IPS DF 4.7 (cell line): ENCODE data around the gene KLHL3.

Experiments used
- DNase-seq: peaks from one replicate; pipeline ENCODE4 v3.0.0-alpha.2; 2013; ENCODE audit warnings: low spot score; ENCODE audit errors: extremely low read depth

Gene KLHL3

GRCh38 chr5:137611794-137612435 is 124.0 kb downstream of the KLHL3 start:
- no peak for DNase-seq

DNA sequence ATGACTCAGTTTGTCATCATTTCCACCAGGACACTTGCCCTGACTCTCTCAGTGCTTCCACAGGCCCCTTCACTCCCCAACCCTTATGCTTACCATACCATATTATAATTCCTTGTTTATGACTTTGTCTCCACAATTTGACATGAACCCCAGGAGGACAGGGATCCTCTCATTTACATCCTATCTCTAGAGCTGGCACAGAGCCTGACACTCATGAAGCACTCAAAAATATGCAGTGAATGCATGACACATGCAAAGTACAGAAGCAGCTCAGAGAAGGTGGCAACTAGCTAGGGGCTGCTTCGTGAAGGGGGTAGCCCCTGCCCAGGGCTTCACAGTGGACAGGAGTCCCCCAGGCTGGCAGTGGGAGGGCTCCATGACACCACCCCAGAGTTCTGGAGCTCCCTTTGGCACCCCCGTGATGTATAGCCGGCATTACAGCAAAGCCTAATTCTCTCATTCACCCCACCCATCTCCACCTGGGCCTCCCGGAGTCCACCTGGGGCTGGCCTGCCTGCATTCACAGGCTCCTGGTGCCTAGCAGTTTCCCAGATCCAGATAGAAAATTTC is 124.8 kb downstream of the KLHL3 start:
- DNase-seq, result no peak

DNA sequence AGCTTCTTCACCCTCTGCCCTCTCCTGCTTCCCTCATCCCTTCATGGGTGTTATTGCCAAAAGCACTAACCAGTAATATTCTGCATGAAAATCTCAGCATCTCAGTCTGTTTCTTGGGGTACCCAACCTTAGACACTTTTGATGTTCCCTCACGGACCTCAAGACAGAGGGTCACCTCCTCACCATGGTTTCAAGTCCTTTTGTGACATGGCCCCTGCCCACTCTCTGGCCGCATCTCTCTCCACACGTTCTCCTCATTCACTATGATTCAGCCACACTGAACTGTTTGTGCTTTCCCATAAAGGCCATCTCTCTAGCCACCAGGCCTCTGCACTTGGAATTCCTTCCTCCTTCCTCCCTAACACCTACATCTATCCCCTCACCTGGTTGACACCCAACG is 125.3 kb downstream of the KLHL3 start:
- no peak for DNase-seq

DNA sequence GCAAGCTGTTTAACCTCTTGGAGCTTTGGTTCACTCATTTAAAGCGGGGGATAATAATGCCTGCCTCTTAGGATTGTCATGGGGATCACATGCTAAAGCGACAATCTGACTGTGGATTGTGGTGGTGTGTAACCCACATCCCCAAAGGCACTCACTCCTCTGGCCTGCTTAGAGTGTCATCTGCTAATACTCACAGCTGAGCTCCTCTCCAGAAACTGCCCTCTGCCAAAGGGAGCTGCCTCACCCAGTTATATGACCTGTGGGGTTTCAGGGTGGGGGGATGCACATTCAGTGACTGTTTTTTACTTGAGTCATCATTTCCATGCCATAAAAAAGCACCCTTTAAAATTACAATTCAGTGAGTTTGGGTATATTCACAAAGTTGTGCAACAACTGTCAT is 126.8 kb downstream of the KLHL3 start:
- no peak for DNase-seq

- DNase-seq, result no peak
Measured at GRCh38 chr5:137607771-137608170, 128.1 kb downstream of the KLHL3 start.

DNA sequence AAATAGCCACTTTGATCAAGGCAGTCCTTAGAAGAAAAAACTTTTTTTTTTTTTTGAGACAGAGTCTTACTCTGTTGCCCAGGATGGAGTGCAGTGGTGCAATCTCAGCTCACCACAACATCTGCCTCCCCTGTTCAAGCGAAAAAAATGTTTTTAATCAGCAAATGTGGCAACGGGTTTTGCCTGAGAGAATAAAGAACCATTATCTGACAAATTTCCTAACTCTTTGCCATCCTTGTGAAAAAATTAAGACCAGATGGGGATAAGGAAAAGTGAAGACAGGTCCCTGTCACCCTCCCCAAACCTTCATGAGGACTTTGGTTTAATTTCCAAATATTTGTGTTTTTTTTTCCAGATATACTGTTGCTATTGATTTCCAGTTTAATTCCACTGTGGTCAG is 129.5 kb downstream of the KLHL3 start:
- no peak for DNase-seq

- DNase-seq, result no peak
Measured at GRCh38 chr5:137605411-137605810, 130.5 kb downstream of the KLHL3 start.

- no peak for DNase-seq
Measured at GRCh38 chr5:137604348-137605095, 131.4 kb downstream of the KLHL3 start.

DNA sequence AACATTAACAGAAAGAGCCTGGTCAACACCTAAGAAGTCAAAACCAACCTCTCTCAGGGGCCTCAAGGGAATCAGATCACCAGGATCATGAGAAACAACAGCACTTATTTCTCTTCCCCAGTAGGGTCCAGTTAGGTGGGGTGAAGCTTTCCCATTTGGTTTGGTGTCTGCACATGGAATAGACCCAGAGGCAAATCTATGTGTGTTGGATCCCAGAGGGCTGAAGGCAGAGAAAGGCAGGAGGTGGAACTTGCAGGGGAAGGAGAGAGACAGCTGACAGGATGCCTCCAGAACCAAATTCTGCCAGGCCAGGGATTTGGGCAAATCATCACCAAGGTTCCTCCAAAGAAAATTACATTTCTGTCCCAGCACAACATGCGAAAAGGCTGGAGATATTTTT is 132.0 kb downstream of the KLHL3 start:
- DNase-seq, result no peak

GRCh38 chr5:137603356-137603755 is 132.5 kb downstream of the KLHL3 start:
- no peak for DNase-seq

GRCh38 chr5:137602721-137603273 is 133.1 kb downstream of the KLHL3 start:
- DNase-seq, result no peak

DNA sequence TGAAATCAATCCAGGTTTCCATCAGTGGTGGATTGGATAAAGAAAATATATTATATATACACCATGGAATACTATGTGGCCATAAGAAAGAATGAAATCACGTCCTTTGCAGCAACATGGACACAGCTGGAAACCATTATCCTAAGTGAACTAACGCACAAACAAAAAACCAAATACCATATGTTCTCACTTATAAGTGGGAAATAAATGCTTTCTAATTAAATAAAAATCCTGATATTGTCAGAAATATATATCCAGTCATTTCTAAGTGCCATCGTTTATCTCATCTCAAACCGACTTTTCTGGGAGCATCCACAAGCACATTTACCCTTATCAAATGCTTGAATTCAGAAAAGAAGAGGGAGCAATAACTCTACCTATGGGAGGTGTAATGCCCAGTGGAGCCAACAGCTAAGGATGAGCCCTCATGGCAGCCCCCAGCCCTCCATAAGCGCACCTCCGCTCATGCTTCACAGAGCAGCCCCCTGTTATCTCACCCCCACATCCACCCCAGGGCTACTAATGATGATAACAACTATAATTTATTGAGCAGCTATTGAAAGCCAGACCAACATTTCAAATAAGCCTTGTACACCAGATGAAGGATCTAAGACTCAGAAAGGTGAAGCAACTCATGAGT is 135.0 kb downstream of the KLHL3 start:
- DNase-seq, result no peak

GRCh38 chr5:137599457-137599856 is 136.4 kb downstream of the KLHL3 start:
- DNase-seq, result no peak

GRCh38 chr5:137598399-137598798 is 137.5 kb downstream of the KLHL3 start:
- DNase-seq, result no peak

DNA sequence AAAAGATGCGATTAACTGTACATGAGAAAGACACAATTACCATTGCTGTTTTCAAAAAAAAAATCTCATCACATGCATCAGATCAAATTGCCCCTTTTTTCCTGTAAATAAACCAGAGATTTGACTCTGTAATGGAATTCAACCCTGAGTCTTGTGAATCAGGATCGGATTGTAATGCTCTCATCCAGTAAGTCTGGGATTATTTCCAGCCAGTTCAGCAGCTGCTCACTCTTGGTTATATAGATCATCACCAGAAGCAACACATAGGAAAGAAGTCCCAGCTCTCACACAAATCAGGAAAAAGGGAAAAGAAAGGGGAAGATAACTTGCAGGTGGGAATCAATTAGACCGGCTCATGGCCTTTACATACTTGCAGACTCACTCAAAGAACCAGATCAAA is 138.9 kb downstream of the KLHL3 start:
- DNase-seq, result no peak

- DNase-seq, result no peak
Measured at GRCh38 chr5:137595396-137596079, 140.4 kb downstream of the KLHL3 start.

- DNase-seq, result no peak
Measured at GRCh38 chr5:137594717-137595116, 141.2 kb downstream of the KLHL3 start.

GRCh38 chr5:137592317-137592716 is 143.6 kb downstream of the KLHL3 start:
- DNase-seq, result no peak

GRCh38 chr5:137589185-137589584 is 146.7 kb downstream of the KLHL3 start:
- DNase-seq, result no peak

DNA sequence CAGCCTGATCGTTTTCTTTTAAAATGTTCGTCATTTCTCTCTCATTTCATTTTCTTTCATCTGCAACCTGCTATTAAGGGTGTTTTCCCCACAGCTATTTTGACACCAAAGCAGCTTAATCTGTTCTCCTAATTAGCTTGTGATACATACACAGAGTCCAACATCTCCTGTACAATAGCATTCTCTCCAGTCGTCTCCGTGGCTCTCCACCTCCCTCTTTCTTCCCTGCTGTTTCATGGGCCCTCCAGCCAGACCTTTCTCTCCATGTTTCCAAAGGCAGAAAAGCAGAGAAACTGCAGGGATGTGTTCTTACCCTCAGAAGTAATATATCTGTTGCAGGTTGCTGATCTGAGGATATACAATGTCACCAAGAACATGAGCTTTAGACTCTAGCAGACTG is 148.0 kb downstream of the KLHL3 start:
- DNase-seq, result no peak

DNA sequence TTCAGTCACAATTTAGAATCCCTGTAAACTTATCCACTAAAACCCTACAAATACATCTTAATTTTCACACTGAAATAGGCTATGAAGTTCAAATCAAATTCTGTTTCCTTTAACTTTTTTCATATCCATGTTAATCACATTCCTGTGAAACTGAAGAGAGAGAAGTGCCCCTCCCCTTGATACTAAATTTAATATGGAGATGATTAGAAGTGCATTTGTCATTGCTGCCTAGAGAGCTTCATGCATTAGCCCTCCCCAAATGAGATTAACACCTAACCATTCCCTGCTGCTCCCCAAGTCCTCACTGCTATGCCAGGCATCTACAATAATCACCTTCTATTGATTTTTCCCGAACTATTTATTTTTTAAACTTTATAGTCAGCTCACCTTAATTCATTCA is 151.6 kb downstream of the KLHL3 start:
- DNase-seq, result no peak
